ENCODE measurements around the gene PREX1.

The PREX1 gene

GRCh38 chr20:48822879-48823385 lies 4.9 kb downstream of the PREX1 start:
- Mint-ChIP-seq H3K4me1 (no peaks in the 10 kb centered on the region), H3K27ac (peak overlapping the region; percentile 87 to 93)
- no peak for ATAC-seq

GRCh38 chr20:48822178-48822577 lies 5.6 kb downstream of the PREX1 start:
- no peak overlapping the region for H3K27ac Mint-ChIP-seq
- no peaks in the 10 kb centered on the region for H3K9me3 Mint-ChIP-seq
- H3K4me1 Mint-ChIP-seq, result no peaks in the 10 kb centered on the region
- no peaks in the 10 kb centered on the region for H3K27me3 Mint-ChIP-seq
- no peak for DNase-seq
- peak overlapping the region; percentile 32 to 46 for H3K4me3 Mint-ChIP-seq
- ATAC-seq, result no peak

More at GRCh38 chr20:48822879-48823385, 4.9 kb downstream of the PREX1 start:
- DNase-seq, result peak in 1 of 2 donors; percentile 43
- Mint-ChIP-seq H3K9me3 (no peaks in the 10 kb centered on the region), H3K27me3 (no peaks in the 10 kb centered on the region), H3K4me3 (peak overlapping the region; percentile 85 to 99)

DNA sequence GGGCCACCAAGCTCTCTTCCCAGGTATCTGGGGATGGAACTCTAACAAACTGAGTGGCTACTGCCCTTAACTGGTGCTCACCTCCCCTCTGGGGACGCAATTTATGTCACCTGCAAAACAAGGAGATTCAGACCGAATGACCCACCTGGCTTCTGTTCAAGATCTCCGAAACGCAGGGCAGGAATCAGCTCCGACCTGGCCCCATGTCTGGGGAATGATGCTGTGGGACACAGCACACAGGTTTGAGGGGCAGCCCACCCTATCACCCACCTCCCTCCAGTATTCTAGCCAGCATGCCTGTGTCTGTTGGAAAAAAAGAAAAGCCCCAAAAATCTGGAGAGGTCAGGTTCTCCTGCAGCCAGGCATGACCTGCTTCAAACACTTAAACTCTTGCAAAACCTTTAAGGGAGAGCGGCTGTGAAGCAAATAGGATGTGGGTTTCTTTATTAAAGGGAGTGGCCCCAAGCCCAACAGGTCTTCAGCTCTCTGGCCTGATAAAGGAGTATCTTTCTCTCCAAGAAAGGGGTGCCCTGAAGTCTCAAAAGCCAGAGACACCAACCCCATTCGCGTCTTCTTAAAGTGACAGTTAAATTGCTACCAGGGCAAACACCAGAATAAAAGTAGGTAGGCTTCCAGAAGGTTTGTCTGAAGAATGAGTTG lies 6.4 kb downstream of the PREX1 start:
- H3K27ac Mint-ChIP-seq, result no peak overlapping the region
- DNase-seq, result no peak
- H3K4me1 Mint-ChIP-seq, result no peaks in the 10 kb centered on the region
- H3K27me3 Mint-ChIP-seq, result no peaks in the 10 kb centered on the region
- ATAC-seq, result no peak
- H3K4me3 Mint-ChIP-seq, result peak overlapping the region; percentile 32 to 40
- no peaks in the 10 kb centered on the region for H3K9me3 Mint-ChIP-seq

DNA sequence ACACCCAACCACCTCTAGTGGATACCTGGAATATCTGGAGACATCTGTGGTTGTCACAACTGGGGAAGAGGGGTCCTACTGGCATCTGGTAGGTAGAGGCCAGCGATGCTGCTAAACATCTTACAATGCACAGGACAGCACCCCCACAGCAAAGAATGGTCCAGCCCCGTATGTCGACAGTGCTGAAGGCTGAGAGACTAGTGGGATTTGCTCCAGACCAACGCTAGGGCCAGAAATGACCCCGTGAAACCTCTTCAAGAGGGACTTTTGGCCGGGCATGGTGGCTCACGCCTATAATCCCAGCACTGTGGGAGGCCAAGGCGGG lies 7.2 kb downstream of the PREX1 start:
- H3K4me3 Mint-ChIP-seq, result peak overlapping the region; percentile 28 to 60
- peak overlapping the region in 1 of 2 donors; percentile 29 for H3K27ac Mint-ChIP-seq
- ATAC-seq (no peak), DNase-seq (no peak)
- no peaks in the 10 kb centered on the region for H3K9me3 Mint-ChIP-seq
- no peaks in the 10 kb centered on the region for H3K4me1 Mint-ChIP-seq
- no peaks in the 10 kb centered on the region for H3K27me3 Mint-ChIP-seq

GRCh38 chr20:48819821-48820648 lies 7.8 kb downstream of the PREX1 start:
- H3K4me1 Mint-ChIP-seq, result no peaks in the 10 kb centered on the region
- no peak for ATAC-seq
- no peaks in the 10 kb centered on the region for H3K27me3 Mint-ChIP-seq
- peak overlapping the region; percentile 60 to 61 for H3K4me3 Mint-ChIP-seq
- H3K9me3 Mint-ChIP-seq, result no peaks in the 10 kb centered on the region
- DNase-seq, result no peak
- peak overlapping the region in 1 of 2 donors; percentile 29 for H3K27ac Mint-ChIP-seq

- no peak for ATAC-seq
- no peaks in the 10 kb centered on the region for H3K27me3 Mint-ChIP-seq
- no peaks in the 10 kb centered on the region for H3K9me3 Mint-ChIP-seq
- peak overlapping the region; percentile 59 to 60 for H3K27ac Mint-ChIP-seq
- peak overlapping the region; percentile 60 to 61 for H3K4me3 Mint-ChIP-seq
- no peak for DNase-seq
- no peaks in the 10 kb centered on the region for H3K4me1 Mint-ChIP-seq
Observed at GRCh38 chr20:48819089-48819488, 8.7 kb downstream of the PREX1 start.

GRCh38 chr20:48818481-48818987 lies 9.3 kb downstream of the PREX1 start:
- ATAC-seq, result peak; percentile 91
- Mint-ChIP-seq H3K27me3 (no peaks in the 10 kb centered on the region), H3K9me3 (no peaks in the 10 kb centered on the region), H3K4me3 (peak overlapping the region; percentile 60 to 61), H3K4me1 (no peaks in the 10 kb centered on the region), H3K27ac (peak overlapping the region; percentile 60 to 78)
- DNase-seq, result peak in 1 of 2 donors; percentile 75

GRCh38 chr20:48818031-48818370 lies 9.8 kb downstream of the PREX1 start:
- no peak for ATAC-seq
- peak overlapping the region; percentile 55 to 78 for H3K27ac Mint-ChIP-seq
- no peak for DNase-seq
- no peaks in the 10 kb centered on the region for H3K9me3 Mint-ChIP-seq
- H3K27me3 Mint-ChIP-seq, result no peaks in the 10 kb centered on the region
- no peaks in the 10 kb centered on the region for H3K4me1 Mint-ChIP-seq
- peak overlapping the region; percentile 60 to 61 for H3K4me3 Mint-ChIP-seq

GRCh38 chr20:48817367-48818030 lies 10.3 kb downstream of the PREX1 start:
- Mint-ChIP-seq H3K27me3 (no peaks in the 10 kb centered on the region), H3K9me3 (no peaks in the 10 kb centered on the region), H3K4me3 (peak overlapping the region; percentile 60 to 61), H3K4me1 (no peaks in the 10 kb centered on the region), H3K27ac (peak overlapping the region in 1 of 2 donors; percentile 52)
- ATAC-seq (no peak), DNase-seq (no peak)

DNA sequence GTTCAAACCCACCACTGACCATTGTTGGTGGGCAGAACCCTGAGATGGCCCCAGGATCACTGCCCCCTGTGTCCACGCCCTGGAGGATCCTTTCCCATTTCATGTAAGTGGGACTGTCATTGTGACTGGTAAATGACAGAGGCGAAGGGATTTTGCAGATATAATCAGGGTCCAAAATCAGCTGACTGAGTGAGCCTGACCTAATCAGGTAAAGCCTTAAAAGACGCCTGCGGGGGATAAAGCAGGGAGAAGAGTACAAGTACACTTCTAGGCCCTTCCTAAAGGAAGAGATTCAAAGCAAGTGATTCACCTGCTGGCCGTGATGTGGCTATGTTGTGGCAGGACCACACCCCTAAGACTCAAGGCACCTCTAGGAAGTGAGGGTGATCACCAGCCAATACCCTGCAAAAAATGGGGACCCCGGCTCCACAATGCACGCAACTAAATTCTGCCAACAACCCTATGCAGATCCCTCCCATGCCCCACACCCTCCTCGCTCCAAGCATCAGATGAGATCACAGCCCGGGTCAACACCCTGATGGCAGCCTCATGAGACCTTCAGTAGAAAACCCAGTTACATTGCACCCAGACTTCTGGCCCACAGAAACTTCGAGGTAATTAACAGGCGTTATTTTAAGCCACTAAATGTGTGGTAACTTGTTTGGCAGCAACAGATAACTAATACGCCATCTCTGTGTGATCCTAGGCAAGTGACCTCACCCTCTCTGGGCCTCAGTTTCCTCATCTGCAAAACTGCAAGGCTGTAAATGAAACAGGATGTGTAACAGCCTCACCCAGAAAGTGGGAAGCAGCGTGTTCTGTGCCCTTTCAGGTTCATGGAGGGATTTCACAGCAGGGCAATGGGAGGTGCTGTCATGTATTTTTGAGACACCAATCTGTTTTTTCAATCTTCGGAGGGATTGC lies 11.3 kb downstream of the PREX1 start:
- H3K4me3 Mint-ChIP-seq, result peak overlapping the region; percentile 13 to 44
- DNase-seq (no peak), ATAC-seq (no peak)
- H3K27me3 Mint-ChIP-seq, result no peaks in the 10 kb centered on the region
- H3K27ac Mint-ChIP-seq, result peak overlapping the region in 1 of 2 donors; percentile 34
- H3K9me3 Mint-ChIP-seq, result no peaks in the 10 kb centered on the region
- H3K4me1 Mint-ChIP-seq, result peaks cover 7% of the 10 kb centered on the region

GRCh38 chr20:48815537-48815936 lies 12.3 kb downstream of the PREX1 start:
- H3K27ac Mint-ChIP-seq, result peak overlapping the region in 1 of 2 donors; percentile 46
- peaks cover 11% of the 10 kb centered on the region for H3K4me1 Mint-ChIP-seq
- no peaks in the 10 kb centered on the region for H3K27me3 Mint-ChIP-seq
- no peaks in the 10 kb centered on the region for H3K9me3 Mint-ChIP-seq
- DNase-seq (no peak), ATAC-seq (no peak)
- no peak overlapping the region for H3K4me3 Mint-ChIP-seq

DNA sequence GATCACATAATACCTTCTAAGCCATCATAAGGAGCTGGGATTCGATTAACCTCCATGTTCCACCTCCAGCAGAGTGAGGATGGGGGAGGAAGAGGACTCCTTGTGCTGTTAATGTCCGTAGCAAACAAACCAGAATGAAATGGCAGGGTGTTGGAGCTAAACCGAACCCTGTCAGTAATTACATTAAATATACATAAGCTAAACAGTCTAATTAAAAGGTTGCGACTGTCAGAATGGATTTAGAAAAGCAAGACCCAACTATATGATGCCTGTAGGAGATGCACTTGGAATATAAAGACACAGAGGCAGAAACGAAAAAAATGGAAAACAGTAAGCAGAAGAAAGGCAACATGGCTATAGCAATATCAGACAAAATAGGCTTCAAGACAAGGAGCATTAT lies 13.2 kb downstream of the PREX1 start:
- H3K4me1 Mint-ChIP-seq, result peaks cover 19% of the 10 kb centered on the region
- ATAC-seq, result no peak
- H3K4me3 Mint-ChIP-seq, result no peak overlapping the region
- no peaks in the 10 kb centered on the region for H3K27me3 Mint-ChIP-seq
- H3K9me3 Mint-ChIP-seq, result no peaks in the 10 kb centered on the region
- no peak for DNase-seq
- H3K27ac Mint-ChIP-seq, result no peak overlapping the region

- H3K4me3 Mint-ChIP-seq, result no peak overlapping the region
- H3K27me3 Mint-ChIP-seq, result no peaks in the 10 kb centered on the region
- no peak overlapping the region for H3K27ac Mint-ChIP-seq
- H3K4me1 Mint-ChIP-seq, result peaks cover 24% of the 10 kb centered on the region
- DNase-seq (no peak), ATAC-seq (no peak)
- peaks cover 0 to under 1% of the 10 kb centered on the region in 2 donors for H3K9me3 Mint-ChIP-seq
Observed at GRCh38 chr20:48813930-48814546, 13.8 kb downstream of the PREX1 start.

GRCh38 chr20:48813446-48813747 lies 14.4 kb downstream of the PREX1 start:
- ATAC-seq, result no peak
- no peak for DNase-seq
- Mint-ChIP-seq H3K27me3 (no peaks in the 10 kb centered on the region), H3K9me3 (peaks cover 0 to 7% of the 10 kb centered on the region in 2 donors), H3K4me1 (peaks cover 30% of the 10 kb centered on the region), H3K27ac (no peak overlapping the region), H3K4me3 (no peak overlapping the region)

All from stimulated activated naive CD8-positive, alpha-beta T cell treated with anti-CD3 and anti-CD28 coated beads, Interleukin-15, amount 100 ng/mL, for 72 hours (primary cell).